ENCODE results near the gene RPS6KB2.

RPS6KB2 gene

DNA sequence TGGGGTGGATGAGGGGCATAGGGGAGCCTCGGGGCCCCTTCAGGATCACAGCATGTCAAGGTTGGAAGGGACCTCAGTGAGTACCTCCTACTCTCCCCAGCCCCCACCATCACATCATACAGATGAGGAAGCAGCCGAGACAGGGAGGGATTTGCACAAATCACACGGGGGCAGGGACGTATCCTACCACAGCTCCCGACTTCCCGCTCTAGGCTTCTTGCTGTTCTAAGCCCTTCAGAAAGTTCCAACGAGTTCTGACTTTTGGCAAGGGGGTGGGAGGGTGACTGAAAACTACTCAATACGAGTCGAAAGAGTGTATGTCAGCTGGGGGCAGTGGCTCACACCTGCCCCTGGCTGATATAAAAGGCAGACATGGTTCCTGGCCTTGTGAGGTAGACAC is 41.2 kb upstream of the RPS6KB2 start:
- Histone ChIP-seq H3K4me2 (peak overlapping the region in 5 of 11 experiments; percentile 43 to 61 (median 48); a peak in 10 of 22 replicates), H4K20me1 (peaks cover 0 to 6% (median 0%) of the 10 kb centered on the region in 11 experiments; a peak in 4 of 22 replicates), H3K27me3 (no peaks in the 10 kb centered on the region; a peak in 1 of 22 replicates), H3K4me1 (peaks cover 24 to 40% (median 31%) of the 10 kb centered on the region in 10 experiments), H3K9ac (peak overlapping the region in 5 of 11 experiments; percentile 10 to 37 (median 24); a peak in 4 of 22 replicates), H3K27ac (no peak overlapping the region), H3K36me3 (no peaks in the 10 kb centered on the region), H3K4me3 (no peak overlapping the region), H3K9me3 (replicated peaks in 1 of 11) (no peaks in the 10 kb centered on the region)
- TF ChIP-seq Cebpa-rat (IDR thresholded peaks at IDR 0.05): no peak

- Histone ChIP-seq H3K4me1 (peaks cover 23 to 38% (median 30%) of the 10 kb centered on the region in 10 experiments), H3K27ac (no peak overlapping the region), H4K20me1 (peaks cover 0 to 9% (median 4%) of the 10 kb centered on the region in 11 experiments; a peak in 12 of 22 replicates), H3K4me3 (no peak overlapping the region), H3K36me3 (no peaks in the 10 kb centered on the region), H3K9me3 (replicated peaks in 1 of 11) (no peaks in the 10 kb centered on the region), H3K4me2 (peak overlapping the region in 5 of 11 experiments; percentile 43 to 61 (median 48); a peak in 8 of 22 replicates), H3K9ac (peak overlapping the region in 4 of 11 experiments; percentile 17 to 37 (median 28); a peak in 2 of 22 replicates), H3K27me3 (no peaks in the 10 kb centered on the region; a peak in 1 of 22 replicates)
- TF ChIP-seq Cebpa-rat (IDR thresholded peaks at IDR 0.05): no peak
Measured at GRCh38 chr11:67387518-67387917, 40.8 kb upstream of the RPS6KB2 start.

GRCh38 chr11:67389477-67389876 is 38.8 kb upstream of the RPS6KB2 start:
- peaks cover 0 to 15% (median 13%) of the 10 kb centered on the region in 11 experiments; a peak in 15 of 22 replicates for H3K36me3 ChIP-seq
- TF ChIP-seq Cebpa-rat (IDR thresholded peaks at IDR 0.05): no peak
- H3K4me3 ChIP-seq: no peak overlapping the region
- H3K4me1 ChIP-seq: peaks cover 28 to 51% (median 45%) of the 10 kb centered on the region in 10 experiments
- H3K27me3 ChIP-seq: no peaks in the 10 kb centered on the region; a peak in 1 of 22 replicates
- H3K9me3 ChIP-seq (replicated peaks in 1 of 11): no peaks in the 10 kb centered on the region
- peak overlapping the region in 4 of 11 experiments; percentile 15 to 91 (median 52); a peak in 3 of 22 replicates for H3K9ac ChIP-seq
- H3K27ac ChIP-seq: no peak overlapping the region
- peaks cover 0 to 24% (median 13%) of the 10 kb centered on the region in 11 experiments; a peak in 17 of 22 replicates for H4K20me1 ChIP-seq
- H3K4me2 ChIP-seq: peak overlapping the region in 8 of 11 experiments; percentile 83 to 100 (median 96); a peak in 9 of 22 replicates

DNA sequence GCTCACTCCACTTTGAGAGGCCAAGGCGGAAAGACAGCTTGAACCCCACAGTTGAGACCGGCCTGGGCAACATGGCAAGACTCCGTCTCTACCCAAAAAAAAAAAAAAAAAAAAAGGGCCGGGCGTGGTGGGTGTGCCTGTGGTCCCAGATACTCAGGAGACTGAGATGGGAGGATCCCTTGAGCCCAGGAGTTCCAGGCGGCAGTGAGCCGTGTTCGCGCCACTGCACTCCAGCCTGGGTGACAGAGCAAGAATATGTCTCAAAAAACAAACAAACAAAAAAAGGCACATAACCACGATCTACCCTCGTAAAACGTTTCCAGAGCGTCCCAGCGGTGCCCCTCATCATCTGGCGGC is 37.4 kb upstream of the RPS6KB2 start:
- Histone ChIP-seq H3K36me3 (peaks cover 11 to 30% (median 25%) of the 10 kb centered on the region in 11 experiments; a peak in 20 of 22 replicates), H4K20me1 (peaks cover 0 to 36% (median 21%) of the 10 kb centered on the region in 11 experiments; a peak in 20 of 22 replicates), H3K9ac (peak overlapping the region; percentile 81 to 91 (median 87)), H3K4me3 (peak overlapping the region; percentile 67 to 87 (median 76)), H3K4me1 (peaks cover 30 to 53% (median 46%) of the 10 kb centered on the region in 10 experiments), H3K4me2 (peak overlapping the region; percentile 83 to 100 (median 98)), H3K27ac (peak overlapping the region; percentile 70 to 90 (median 80)), H3K9me3 (replicated peaks in 1 of 11) (no peaks in the 10 kb centered on the region), H3K27me3 (no peaks in the 10 kb centered on the region; a peak in 1 of 22 replicates)
- TF ChIP-seq Cebpa-rat (IDR thresholded peaks at IDR 0.05): no peak

GRCh38 chr11:67391304-67392182 is 36.8 kb upstream of the RPS6KB2 start, which contains the start of gene RAD9A:
Gene RAD9A (plus strand): TSS chr11:67391986. CDS start chr11:67392045, 59 bp downstream.
- H3K27me3 ChIP-seq: no peaks in the 10 kb centered on the region; a peak in 1 of 22 replicates
- peaks cover 17 to 36% (median 30%) of the 10 kb centered on the region in 11 experiments; a peak in 20 of 22 replicates for H3K36me3 ChIP-seq
- H4K20me1 ChIP-seq: peaks cover 3 to 42% (median 27%) of the 10 kb centered on the region in 11 experiments; a peak in 21 of 22 replicates
- peak within 1 kb of the TSS; percentile 67 to 87 (median 76) for H3K4me3 ChIP-seq
- H3K9me3 ChIP-seq (replicated peaks in 1 of 11): no peaks in the 10 kb centered on the region
- no peak for TF ChIP-seq Cebpa-rat (IDR thresholded peaks at IDR 0.05)
- H3K4me2 ChIP-seq: peak within 1 kb of the TSS; percentile 85 to 100 (median 99)
- H3K9ac ChIP-seq: peak within 1 kb of the TSS; percentile 81 to 91 (median 87)
- H3K27ac ChIP-seq: peak within 1 kb of the TSS; percentile 70 to 90 (median 80)
- H3K4me1 ChIP-seq: peaks cover 37 to 59% (median 50%) of the 10 kb centered on the region in 10 experiments

GRCh38 chr11:67392183-67392715 is 36.0 kb upstream of the RPS6KB2 start:
- Histone ChIP-seq H3K27ac (peak overlapping the region in 10 of 11 experiments; percentile 73 to 90 (median 82); a peak in 20 of 22 replicates), H4K20me1 (peaks cover 8 to 49% (median 34%) of the 10 kb centered on the region in 11 experiments; a peak in 21 of 22 replicates), H3K4me3 (peak overlapping the region; percentile 67 to 87 (median 76)), H3K27me3 (no peaks in the 10 kb centered on the region), H3K9me3 (replicated peaks in 1 of 11) (no peaks in the 10 kb centered on the region), H3K4me1 (peaks cover 38 to 61% (median 54%) of the 10 kb centered on the region in 10 experiments), H3K4me2 (peak overlapping the region; percentile 85 to 100 (median 99)), H3K9ac (peak overlapping the region; percentile 81 to 91 (median 87)), H3K36me3 (peaks cover 23 to 43% (median 36%) of the 10 kb centered on the region in 11 experiments)
- TF ChIP-seq Cebpa-rat (IDR thresholded peaks at IDR 0.05): no peak

DNA sequence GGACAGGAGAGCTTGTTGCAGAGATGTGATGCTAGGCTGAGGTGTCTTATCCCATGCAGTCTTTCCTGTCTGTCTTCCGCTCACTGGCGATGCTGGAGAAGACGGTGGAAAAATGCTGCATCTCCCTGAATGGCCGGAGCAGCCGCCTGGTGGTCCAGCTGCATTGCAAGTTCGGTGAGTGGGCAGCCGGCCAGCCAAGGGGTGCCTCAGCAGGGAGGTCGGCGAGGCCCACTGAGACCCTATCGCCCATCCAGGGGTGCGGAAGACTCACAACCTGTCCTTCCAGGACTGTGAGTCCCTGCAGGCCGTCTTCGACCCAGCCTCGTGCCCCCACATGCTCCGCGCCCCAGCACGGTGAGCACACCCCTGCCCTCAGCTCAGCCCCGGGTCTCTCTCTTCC is 34.9 kb upstream of the RPS6KB2 start:
- H3K36me3 ChIP-seq: peaks cover 35 to 55% (median 48%) of the 10 kb centered on the region in 11 experiments
- no peaks in the 10 kb centered on the region for H3K27me3 ChIP-seq
- no peak for TF ChIP-seq Cebpa-rat (IDR thresholded peaks at IDR 0.05)
- H3K9me3 ChIP-seq (replicated peaks in 1 of 11): no peaks in the 10 kb centered on the region
- H4K20me1 ChIP-seq: peaks cover 20 to 61% (median 46%) of the 10 kb centered on the region in 11 experiments; a peak in 21 of 22 replicates
- H3K27ac ChIP-seq: no peak overlapping the region
- peak overlapping the region in 10 of 11 experiments; percentile 2 to 99 (median 41); a peak in 12 of 22 replicates for H3K4me2 ChIP-seq
- peaks cover 50 to 73% (median 64%) of the 10 kb centered on the region in 10 experiments for H3K4me1 ChIP-seq
- peak overlapping the region in 6 of 11 experiments; percentile 29 to 54 (median 38); a peak in 6 of 22 replicates for H3K9ac ChIP-seq
- no peak overlapping the region; a peak in 1 of 20 replicates for H3K4me3 ChIP-seq

- Histone ChIP-seq H3K27me3 (no peaks in the 10 kb centered on the region), H3K4me2 (peak overlapping the region in 3 of 11 experiments; percentile 19 to 99 (median 49); a peak in 4 of 22 replicates), H3K4me3 (no peak overlapping the region; a peak in 1 of 20 replicates), H3K4me1 (peaks cover 56 to 78% (median 69%) of the 10 kb centered on the region in 10 experiments), H3K36me3 (peaks cover 41 to 60% (median 54%) of the 10 kb centered on the region in 11 experiments), H3K9ac (peak overlapping the region in 6 of 11 experiments; percentile 29 to 54 (median 38); a peak in 9 of 22 replicates), H4K20me1 (peaks cover 25 to 66% (median 52%) of the 10 kb centered on the region in 11 experiments; a peak in 21 of 22 replicates), H3K27ac (no peak overlapping the region), H3K9me3 (replicated peaks in 1 of 11) (no peaks in the 10 kb centered on the region)
- no peak for TF ChIP-seq Cebpa-rat (IDR thresholded peaks at IDR 0.05)
Measured at GRCh38 chr11:67393990-67394389, 34.3 kb upstream of the RPS6KB2 start.

All from BLaER1 treated with 17β-estradiol and CSF1 and Interleukin-3, amounts not matched to agents 10 nM and 100 nM (cell line).